GM10248 (cell line): ENCODE results near the gene SLC39A12.

Experiments
- CTCF ChIA-PET: fragments of 300-600 bp; sonication (Branson Sonifier 250); formaldehyde crosslinking; extraction: SDS; loops from one replicate; lab custom pipeline; 2021; ENCODE audit warnings: antibody characterized with exemption; lab: Yijun Ruan, JAX
- POLR2A ChIA-PET: fragments of 350-650 bp; sonication (Branson Sonifier 250); formaldehyde crosslinking; extraction: SDS; loops from one replicate; lab custom pipeline; 2020; ENCODE audit warnings: antibody characterized with exemption; lab: Yijun Ruan, JAX
- DNase-seq: peaks from one replicate; pipeline ENCODE4 v3.0.0; 2012; ENCODE audit errors: extremely low spot score
- TF ChIP-seq, protein P1 (sequence below): IDR thresholded peaks from 2 replicates; pipeline ENCODE4 v1.5.1; 2012; ENCODE audit warnings: mild to moderate bottlenecking, low read depth; ENCODE audit errors: extremely low read depth, missing control alignments, control extremely low read depth

SLC39A12 gene

DNA sequence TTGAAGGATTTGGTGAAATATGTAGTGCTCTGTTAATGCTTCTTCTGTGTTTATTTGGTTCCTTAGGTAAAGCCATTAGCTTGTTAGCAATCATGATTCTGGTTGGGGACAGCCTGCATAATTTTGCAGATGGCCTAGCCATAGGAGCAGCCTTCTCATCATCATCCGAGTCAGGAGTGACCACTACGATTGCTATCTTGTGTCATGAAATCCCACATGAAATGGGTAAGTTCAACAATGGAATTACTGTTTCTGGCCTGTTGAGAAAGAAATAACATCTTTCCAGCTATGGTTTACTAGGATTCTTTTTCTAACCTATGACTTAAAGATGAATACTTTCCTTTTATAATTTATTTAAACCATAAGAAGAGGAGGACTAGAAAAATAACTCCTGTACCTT lies 48.9 kb downstream of the SLC39A12 start:
- ChIA-PET CTCF (no interaction called here), POLR2A (no interaction called here)
- TF ChIP-seq, protein P1, sequence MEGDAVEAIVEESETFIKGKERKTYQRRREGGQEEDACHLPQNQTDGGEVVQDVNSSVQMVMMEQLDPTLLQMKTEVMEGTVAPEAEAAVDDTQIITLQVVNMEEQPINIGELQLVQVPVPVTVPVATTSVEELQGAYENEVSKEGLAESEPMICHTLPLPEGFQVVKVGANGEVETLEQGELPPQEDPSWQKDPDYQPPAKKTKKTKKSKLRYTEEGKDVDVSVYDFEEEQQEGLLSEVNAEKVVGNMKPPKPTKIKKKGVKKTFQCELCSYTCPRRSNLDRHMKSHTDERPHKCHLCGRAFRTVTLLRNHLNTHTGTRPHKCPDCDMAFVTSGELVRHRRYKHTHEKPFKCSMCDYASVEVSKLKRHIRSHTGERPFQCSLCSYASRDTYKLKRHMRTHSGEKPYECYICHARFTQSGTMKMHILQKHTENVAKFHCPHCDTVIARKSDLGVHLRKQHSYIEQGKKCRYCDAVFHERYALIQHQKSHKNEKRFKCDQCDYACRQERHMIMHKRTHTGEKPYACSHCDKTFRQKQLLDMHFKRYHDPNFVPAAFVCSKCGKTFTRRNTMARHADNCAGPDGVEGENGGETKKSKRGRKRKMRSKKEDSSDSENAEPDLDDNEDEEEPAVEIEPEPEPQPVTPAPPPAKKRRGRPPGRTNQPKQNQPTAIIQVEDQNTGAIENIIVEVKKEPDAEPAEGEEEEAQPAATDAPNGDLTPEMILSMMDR = no peak
- no peak for DNase-seq

DNA sequence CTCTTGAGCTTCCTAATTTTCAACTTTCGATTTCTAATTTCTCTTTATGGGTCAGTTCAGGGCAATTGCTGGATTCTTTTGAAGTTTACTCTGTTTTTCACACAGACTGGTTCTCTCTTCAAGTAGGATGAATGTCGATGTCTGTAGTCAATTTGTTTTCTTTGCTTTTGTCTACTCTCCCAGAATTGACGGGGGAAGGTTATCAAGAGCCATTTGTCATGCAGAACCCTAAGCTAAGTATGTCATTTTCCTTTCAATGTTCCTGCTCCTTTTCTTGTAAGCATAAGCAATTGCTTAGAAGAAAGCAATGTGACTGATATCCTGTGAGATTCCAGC lies 53.7 kb downstream of the SLC39A12 start:
- TF ChIP-seq, protein P1 = no peak
- DNase-seq = no peak
- CTCF ChIA-PET = interaction anchor here (0.9 kb wide), 1 partner anchor 15 kb away, joined by 4 read pairs; no protein-coding TSS in a partner anchor
- POLR2A ChIA-PET = no interaction called here

DNA sequence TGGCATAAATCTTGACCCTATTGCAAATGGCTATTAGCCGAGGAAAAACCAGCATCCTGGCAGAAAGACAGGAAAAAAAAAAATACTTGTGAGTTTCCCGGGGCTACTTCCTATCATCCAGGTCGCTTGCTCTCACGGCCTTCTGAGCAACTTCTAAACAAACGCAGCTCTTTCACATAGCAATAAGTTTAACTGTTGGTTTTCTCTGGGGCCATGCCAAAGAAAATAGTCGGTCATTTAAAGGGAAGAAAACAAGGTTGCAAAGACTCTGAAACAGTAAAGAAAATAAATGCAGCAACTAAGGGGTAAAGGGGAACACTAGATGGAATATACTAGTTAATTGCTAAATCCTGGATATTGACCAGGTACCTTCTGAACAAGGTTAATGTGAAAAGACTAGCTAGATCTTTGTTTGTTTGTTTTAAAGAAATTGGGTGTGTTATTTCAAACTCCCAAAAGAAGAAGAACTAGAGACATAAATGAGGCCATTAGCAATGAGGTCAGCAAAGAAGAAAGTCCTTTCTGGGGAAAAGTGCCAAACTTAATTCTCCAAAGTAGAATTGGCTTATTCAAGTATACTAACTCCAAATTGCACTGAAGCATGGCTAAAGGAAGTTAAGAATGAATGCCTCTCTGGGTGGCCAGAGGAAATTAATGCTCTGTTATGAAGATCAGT lies 54.2 kb downstream of the SLC39A12 start:
- TF ChIP-seq, protein P1 = no peak
- CTCF ChIA-PET = no interaction called here
- POLR2A ChIA-PET = no interaction called here
- DNase-seq = no peak

DNA sequence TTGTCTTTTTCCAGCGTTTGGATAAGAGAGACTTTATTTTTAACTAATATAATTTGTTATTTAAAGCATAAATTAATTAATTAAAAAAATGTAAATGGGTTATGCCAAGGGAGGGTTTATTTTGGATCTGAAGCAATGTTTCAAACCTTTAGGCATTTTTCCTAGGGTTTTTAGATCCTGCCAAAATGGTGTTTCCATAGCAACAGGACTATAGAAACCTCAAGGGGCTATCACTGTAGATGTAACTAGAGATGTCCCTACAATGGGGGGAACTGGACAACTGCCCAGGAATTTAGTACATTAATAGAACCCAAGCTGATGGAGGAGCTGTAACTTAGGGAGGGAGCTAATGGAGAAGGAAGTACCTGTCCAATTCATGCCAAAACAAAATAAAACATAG lies 57.3 kb downstream of the SLC39A12 start:
- ChIA-PET POLR2A (no interaction called here), CTCF (no interaction called here)
- no peak for DNase-seq
- TF ChIP-seq, protein P1 = no peak

DNA sequence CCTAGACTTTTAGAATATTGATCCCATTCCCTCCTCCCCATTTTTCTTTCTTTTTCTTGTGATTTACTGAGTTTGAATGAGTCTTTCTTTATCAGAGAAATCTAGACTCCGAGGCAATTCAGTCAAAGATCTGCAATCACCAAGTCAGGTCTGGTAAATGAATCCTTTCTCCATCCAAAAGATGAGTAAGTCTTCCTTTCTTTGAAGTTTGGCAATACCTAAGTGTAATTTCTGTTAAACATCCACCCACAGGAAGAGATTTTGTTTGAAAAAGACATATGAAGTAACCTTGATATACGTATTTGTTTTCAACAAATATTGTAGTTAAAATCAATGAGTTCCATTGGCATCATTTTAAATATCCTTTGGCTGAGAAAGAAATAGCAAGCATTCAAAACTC lies 58.3 kb downstream of the SLC39A12 start:
- ChIA-PET CTCF (no interaction called here), POLR2A (no interaction called here)
- no peak for DNase-seq
- TF ChIP-seq, protein P1 = no peak

DNA sequence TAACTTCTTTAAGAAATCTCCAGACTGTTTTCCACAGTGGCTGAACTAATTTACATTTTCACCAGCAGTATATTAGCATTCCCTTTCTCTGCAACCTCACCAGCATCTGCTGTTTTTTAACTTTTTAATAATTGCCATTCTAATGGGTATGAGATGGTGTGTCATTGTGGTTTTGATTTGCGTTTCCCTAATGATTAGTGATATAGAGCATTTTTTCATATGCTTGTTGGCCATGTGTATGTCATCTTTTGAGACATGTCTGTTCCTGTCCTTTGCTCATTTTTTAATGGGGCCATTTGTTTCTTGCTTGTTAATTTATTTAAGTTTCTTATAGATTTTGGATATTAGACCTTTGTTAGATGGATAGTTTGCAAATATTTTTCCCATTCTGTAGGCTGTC lies 68.8 kb downstream of the SLC39A12 start:
- POLR2A ChIA-PET = no interaction called here
- CTCF ChIA-PET = no interaction called here
- TF ChIP-seq, protein P1 = no peak
- DNase-seq = no peak
